HG03196 (cell line): ENCODE results near the gene KNDC1.

Source experiments
- ATAC-seq: cut with Tn5 transposase; IDR thresholded peaks from one replicate; pipeline ENCODE4 v1.9.1; 2021; ENCODE audit not compliant: unreplicated experiment

The KNDC1 gene

DNA sequence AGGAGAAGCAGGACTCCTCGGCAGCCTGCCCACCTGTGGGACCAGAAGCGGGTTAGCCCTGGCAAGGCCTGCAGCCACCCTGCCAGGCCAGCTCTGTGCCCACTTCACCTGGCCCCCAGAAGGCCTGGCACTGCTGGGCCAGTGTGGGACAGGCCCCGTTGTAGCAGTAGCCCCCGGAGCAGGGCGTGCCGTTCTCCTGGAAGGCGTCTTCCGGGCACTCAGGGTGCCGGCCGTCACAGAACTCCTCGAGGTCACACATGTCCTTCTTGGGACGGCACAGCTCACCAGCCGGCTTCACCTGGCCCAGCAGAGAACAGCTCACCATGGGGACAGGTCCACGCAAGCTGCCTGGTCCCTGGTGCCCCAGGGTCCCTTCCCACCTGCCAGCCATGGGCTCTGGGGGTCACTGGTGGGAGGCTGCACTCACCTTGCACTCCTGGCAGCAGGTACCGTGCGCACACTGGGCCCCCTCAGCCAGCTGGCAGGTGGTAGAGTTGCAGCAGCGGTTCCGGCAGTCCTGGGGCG lies 110.8 kb downstream of the KNDC1 start:
- ATAC-seq: no peak

DNA sequence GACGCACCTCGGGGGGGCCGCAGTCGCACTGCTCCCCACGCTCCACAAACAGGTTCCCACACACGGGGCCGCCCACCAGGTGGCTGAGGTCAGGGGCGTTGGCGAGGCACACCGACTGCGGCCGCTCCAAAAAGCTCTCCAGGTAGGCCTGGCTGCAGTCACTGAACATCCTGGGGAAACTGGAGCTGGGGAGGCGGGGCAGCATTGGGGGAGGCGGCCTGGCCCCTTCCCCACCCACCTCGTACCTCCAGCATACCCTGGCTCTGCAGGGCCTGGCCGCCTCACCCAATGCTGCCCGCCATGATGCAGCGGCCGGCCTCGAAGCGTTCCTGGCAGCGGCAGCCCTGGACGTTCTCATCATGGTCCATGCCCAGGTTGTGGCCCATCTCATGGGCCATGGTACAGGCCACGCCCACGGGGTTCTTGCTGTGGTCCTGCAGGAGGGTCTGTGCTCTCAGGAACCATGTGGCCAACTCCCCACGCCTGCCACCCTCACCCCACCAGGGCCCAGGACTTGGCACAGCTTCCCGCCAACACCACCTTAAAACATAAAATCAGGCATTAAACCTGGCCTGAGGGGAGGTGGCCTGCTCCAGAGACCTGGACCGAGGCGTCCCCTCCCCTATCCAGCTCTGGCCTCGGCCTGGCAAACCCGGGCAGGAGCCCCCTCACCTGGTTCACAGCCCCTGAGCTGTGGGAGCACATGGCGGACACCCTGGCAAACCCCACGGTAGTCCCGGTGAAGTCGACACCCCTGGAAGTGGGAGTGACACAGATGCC lies 111.7 kb downstream of the KNDC1 start:
- ATAC-seq: no peak

DNA sequence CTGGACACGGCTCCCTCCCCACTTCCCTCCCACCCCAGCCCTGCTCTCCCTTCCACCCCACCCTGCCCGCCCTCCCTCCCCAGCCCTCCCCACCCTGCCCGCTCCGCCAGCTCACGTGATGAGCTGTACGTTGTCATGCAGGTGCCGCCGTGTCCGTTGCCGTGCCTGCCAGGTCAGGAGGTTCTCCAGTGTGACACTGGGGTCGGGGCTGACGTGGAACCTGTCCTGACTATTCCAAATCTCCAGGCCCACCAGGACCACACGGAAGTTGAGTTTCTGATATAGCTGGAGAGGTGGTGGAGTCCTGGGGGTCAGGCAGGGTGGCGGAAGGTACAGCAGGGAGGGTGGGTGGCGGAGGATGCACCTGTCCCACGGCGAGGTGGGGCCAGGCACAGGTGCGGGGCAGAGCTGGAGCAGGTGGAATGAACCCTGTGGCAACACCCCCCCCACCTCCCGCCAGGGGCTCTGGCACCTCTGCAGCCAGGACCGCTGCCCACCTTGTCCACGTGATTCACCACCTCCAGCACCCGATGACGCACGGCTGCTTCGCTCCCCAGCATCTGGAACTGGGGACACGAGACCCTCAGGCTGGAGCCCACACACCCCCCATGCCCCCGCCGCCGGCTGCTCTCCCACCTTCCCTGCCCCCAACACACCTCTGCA lies 112.4 kb downstream of the KNDC1 start:
- no peak for ATAC-seq

DNA sequence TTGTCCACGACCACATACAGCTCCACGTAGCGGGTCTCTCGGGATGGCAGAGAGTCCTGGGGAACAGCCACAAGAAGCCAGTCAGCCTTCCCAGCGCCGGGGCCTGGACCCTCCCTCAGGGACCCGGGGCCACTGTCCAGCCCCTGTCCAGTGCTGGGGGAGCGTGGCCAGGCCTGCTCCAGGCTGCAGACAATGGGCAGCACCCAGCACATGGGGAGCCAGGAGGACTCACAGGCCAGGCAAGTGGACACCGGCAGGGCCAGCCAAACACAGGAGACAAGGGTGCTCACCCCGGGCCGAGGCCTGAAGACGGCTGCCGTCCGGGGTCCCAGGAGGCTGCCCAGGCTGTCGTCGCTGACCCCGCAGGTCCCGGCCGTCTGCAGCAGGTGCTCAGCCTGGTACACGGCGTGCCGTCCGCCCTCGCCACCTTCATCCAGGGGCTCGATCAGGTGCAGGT lies 113.0 kb downstream of the KNDC1 start:
- no peak for ATAC-seq

DNA sequence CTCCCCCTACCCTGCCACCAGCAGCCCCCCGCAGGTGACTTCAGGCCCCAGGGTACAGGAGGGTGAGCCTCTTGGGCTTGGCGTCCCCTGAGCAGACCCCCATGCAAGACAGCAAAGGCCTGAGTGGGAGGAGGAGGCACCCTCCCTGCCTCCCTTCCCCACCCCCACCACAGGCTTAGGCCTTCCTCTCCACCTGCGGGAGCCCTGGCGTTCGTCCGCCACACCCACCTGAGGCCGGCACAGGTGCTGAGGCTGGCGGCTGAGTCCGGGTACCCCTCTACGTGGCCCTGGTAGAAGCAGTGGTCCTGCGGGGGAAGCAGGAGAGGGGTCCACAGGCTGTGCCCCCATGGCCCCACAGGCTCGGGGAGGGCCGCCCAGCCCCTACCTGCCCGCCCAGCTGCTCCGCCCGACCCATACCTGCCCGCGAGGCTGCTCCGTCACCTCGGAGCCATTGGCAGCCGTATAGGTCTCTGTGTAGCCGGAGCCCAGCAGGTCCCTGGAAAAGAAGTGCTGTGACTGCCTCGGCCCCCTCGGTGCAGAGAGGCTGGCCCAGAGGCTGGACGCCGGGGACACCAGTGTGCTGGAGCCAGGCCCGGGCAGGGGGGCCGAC lies 113.6 kb downstream of the KNDC1 start:
- ATAC-seq: no peak

DNA sequence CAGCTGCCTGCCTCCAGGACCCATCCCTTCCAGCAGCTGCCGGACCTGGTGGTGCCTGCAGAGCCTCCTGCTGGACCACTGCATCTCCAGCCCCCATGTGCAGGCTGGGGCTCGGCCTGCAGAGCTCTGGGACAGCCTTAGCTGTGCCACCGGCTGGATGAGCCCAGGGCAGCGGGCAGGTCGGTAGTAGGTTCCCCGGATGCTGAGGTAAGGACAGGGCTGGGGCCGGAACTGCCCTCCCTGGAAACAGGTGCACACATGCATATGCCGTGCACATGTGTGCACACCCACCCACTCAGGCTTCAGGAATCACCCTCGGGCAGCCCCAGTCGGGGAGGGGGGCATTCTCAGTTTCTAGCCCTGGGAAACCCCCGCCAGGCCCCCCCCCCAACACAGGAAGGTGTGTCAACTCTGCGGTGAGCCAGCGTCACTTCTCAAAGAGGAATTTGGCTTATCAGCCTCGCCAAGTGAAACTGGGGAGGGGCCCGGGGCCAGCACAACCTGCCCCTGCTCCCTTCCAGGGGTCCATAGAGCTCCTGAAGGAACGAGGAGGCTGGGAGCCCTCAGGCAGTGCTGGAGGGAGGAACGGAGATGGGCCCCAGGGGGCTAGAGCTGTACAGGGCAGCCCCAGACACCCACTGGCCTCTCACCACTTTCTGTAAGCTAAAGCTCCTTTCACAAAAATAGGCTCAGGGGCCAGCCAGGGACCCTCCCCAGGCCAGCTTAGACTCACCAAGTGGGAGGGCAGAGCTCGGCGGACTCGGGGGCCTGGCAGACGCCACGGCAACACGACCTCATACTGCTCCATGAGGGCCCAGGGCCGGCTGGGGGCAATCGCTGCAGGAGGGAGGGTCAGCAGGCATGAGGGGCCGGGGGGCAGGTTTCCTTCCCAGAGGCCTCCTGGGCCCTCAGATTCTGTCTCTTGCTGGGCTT lies 115.0 kb downstream of the KNDC1 start:
- ATAC-seq: peak; percentile 42

DNA sequence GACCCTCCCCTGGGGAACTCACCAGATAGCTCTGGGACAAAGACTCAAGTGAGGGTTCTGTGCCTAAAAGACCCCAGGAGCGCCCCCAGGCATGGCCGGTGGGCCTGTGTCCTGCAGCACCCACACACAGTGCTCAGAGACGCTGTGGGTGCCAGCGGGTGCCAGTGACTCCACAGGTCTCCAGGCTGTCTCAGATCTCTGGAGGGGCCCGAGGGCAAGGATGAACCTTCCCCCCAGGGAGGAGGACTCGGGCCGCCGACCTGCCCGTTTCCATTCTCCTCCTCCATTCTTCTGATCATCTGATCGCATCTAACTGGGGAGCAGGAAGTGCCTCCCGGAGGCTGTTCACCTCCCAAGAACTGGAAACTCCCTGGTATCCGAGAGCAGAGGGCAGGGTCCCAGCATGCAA lies 115.7 kb downstream of the KNDC1 start:
- peak; percentile 35 for ATAC-seq
